ENCODE results near the gene SIGLEC12. TPM values are rescaled to one million over a fixed set of nuclear protein-coding genes. Genes with fewer than 3 reads are reported as not detected.

The SIGLEC12 gene
- total and polyA plus RNA-seq, 9 of the 15 experiments (the other 6 are each of a cell fraction or from before 2014, with no cell fraction given), result 0.08 to 1.3 (median 0.54) TPM

DNA sequence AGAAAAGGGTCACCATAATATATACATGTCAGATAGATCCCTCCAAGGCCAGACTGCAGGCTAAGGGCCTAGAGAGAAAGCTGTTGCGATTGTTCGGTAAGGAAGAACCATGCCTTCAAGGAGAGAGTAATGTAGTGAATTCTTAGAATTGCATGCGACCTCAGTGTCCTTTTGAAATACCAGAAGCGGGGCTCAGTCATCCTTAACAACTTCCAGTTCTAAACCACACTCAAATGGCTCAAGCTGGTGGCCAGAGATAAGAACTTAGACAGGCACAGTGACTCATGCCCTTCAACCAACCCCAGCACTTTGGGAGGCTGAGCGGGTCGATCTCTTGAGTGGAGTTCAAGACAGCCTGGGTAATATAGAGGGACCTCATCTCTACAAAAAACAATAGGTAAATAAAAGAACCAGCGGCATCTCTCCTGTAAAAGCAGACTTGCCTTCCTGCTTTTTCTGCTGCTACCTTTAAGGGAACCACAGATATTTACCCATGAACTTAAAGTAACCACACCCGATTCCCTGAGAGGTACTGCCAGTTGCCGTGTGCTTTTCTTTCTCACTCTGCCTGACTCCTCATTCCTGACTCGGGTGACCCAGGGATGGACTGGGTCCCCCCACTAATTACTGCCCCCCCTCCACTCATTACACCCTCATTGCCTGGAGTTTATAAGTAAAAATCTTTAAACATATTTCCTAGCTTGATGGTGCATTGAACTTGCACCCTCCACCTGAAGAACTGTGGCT is 45.2 kb upstream of the SIGLEC12 start (continued):
- TF ChIP-seq, protein P1, sequence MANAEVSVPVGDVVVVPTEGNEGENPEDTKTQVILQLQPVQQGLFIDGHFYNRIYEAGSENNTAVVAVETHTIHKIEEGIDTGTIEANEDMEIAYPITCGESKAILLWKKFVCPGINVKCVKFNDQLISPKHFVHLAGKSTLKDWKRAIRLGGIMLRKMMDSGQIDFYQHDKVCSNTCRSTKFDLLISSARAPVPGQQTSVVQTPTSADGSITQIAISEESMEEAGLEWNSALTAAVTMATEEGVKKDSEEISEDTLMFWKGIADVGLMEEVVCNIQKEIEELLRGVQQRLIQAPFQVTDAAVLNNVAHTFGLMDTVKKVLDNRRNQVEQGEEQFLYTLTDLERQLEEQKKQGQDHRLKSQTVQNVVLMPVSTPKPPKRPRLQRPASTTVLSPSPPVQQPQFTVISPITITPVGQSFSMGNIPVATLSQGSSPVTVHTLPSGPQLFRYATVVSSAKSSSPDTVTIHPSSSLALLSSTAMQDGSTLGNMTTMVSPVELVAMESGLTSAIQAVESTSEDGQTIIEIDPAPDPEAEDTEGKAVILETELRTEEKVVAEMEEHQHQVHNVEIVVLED (CRISPR knock-in tag; IDR thresholded peaks at IDR 0.05), result peak; percentile 31; the same call in 1 of the 2 replicates
- TF ChIP-seq GTF2A2 (tag; IDR thresholded peaks at IDR 0.05) (no peak), HES1 (IDR thresholded peaks at IDR 0.05; ENCODE audit: low read depth) (peak; percentile 93), SIN3B (IDR thresholded peaks at IDR 0.05; ENCODE audit: low read depth) (no peak), JUNB (CRISPR knock-in tag; conservative IDR thresholded peaks at IDR 0.05) (peak; percentile 72), GABPB1 (CRISPR knock-in tag; IDR thresholded peaks at IDR 0.05) (peak; percentile 47; the same call in 1 of the 2 replicates), ESRRB (CRISPR knock-in tag; IDR thresholded peaks at IDR 0.05; ENCODE audit: borderline replicate concordance) (no peak), SRF (CRISPR knock-in tag; IDR thresholded peaks at IDR 0.05) (peak in 1 of 2 experiments; percentile 59; a peak in 1 of 4 replicates), PYGO2 (tag; IDR thresholded peaks at IDR 0.05) (peak; percentile 84), NR2C1 (IDR thresholded peaks at IDR 0.05) (peak; percentile 30; the same call in 1 of the 2 replicates), NR2C1 (tag; IDR thresholded peaks at IDR 0.05) (peak; percentile 71), ETV1 (tag; conservative IDR thresholded peaks at IDR 0.05; ENCODE audit: low read depth) (peak; percentile 95), KDM1A (IDR thresholded peaks at IDR 0.05) (peak; percentile 90 to 93), TCF3 (CRISPR knock-in tag; IDR thresholded peaks at IDR 0.05) (peak; percentile 99)
- TF ChIP-seq, protein P2, sequence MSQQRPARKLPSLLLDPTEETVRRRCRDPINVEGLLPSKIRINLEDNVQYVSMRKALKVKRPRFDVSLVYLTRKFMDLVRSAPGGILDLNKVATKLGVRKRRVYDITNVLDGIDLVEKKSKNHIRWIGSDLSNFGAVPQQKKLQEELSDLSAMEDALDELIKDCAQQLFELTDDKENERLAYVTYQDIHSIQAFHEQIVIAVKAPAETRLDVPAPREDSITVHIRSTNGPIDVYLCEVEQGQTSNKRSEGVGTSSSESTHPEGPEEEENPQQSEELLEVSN (IDR thresholded peaks at IDR 0.05; ENCODE audit: borderline replicate concordance in 1 of 2, extremely low read depth in 1 of 2, insufficient read depth in 1 of 2, insufficient read length in 1 of 2, low read depth in 1 of 2, low read length in 1 of 2, poor library complexity in 1 of 2, severe bottlenecking in 1 of 2), result peak; percentile 42 to 60
- TF ChIP-seq, protein P3, sequence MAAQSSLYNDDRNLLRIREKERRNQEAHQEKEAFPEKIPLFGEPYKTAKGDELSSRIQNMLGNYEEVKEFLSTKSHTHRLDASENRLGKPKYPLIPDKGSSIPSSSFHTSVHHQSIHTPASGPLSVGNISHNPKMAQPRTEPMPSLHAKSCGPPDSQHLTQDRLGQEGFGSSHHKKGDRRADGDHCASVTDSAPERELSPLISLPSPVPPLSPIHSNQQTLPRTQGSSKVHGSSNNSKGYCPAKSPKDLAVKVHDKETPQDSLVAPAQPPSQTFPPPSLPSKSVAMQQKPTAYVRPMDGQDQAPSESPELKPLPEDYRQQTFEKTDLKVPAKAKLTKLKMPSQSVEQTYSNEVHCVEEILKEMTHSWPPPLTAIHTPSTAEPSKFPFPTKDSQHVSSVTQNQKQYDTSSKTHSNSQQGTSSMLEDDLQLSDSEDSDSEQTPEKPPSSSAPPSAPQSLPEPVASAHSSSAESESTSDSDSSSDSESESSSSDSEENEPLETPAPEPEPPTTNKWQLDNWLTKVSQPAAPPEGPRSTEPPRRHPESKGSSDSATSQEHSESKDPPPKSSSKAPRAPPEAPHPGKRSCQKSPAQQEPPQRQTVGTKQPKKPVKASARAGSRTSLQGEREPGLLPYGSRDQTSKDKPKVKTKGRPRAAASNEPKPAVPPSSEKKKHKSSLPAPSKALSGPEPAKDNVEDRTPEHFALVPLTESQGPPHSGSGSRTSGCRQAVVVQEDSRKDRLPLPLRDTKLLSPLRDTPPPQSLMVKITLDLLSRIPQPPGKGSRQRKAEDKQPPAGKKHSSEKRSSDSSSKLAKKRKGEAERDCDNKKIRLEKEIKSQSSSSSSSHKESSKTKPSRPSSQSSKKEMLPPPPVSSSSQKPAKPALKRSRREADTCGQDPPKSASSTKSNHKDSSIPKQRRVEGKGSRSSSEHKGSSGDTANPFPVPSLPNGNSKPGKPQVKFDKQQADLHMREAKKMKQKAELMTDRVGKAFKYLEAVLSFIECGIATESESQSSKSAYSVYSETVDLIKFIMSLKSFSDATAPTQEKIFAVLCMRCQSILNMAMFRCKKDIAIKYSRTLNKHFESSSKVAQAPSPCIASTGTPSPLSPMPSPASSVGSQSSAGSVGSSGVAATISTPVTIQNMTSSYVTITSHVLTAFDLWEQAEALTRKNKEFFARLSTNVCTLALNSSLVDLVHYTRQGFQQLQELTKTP (IDR thresholded peaks at IDR 0.05; ENCODE audit: low read depth in 1 of 2, partially characterized antibody in 2 of 2), result peak; percentile 78 to 95
- TF ChIP-seq, protein P4, sequence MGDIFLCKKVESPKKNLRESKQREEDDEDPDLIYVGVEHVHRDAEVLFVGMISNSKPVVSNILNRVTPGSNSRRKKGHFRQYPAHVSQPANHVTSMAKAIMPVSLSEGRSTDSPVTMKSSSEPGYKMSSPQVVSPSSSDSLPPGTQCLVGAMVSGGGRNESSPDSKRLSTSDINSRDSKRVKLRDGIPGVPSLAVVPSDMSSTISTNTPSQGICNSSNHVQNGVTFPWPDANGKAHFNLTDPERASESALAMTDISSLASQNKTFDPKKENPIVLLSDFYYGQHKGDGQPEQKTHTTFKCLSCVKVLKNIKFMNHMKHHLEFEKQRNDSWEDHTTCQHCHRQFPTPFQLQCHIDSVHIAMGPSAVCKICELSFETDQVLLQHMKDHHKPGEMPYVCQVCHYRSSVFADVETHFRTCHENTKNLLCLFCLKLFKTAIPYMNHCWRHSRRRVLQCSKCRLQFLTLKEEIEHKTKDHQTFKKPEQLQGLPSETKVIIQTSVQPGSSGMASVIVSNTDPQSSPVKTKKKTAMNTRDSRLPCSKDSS (IDR thresholded peaks at IDR 0.05; ENCODE audit: low read depth, partially characterized antibody), result peak; percentile 10

Data from K562 (cell line).